Activated T-cell treated with anti-CD3 and anti-CD28 coated beads, Interleukin-2, amount 50 U/mL, for 1 hour (primary cell): ENCODE data around the gene CCDC17.

ENCODE experiments used
- DNase-seq: peaks from one replicate; pipeline ENCODE4 v3.0.0-alpha.2; 2020

CCDC17 gene

DNA sequence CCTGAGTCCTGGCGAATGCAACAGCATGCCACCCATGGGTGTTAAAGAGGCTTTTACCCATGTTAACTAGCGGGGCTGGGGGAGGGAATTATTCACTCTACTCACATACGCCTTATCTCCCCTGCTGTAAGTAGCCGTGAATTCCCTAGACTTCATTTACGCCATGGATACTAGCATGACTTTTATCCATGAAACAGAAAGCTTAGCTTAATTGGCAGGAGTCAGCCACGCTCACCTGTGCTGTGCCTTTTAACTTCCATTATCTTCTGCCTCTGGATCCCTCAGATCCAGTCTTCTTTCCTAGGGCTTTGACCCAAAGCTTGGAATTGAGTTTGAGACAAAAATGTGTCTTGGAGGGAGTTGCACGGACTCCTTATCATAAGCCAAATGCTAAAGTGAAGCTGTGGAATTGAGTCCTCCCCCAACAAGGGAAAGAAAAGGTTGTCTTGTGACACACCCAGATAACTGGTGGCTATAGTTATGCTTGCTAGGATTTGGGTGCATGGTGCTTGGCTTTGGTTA is 49.7 kb downstream of the CCDC17 start:
- no peak for DNase-seq

DNA sequence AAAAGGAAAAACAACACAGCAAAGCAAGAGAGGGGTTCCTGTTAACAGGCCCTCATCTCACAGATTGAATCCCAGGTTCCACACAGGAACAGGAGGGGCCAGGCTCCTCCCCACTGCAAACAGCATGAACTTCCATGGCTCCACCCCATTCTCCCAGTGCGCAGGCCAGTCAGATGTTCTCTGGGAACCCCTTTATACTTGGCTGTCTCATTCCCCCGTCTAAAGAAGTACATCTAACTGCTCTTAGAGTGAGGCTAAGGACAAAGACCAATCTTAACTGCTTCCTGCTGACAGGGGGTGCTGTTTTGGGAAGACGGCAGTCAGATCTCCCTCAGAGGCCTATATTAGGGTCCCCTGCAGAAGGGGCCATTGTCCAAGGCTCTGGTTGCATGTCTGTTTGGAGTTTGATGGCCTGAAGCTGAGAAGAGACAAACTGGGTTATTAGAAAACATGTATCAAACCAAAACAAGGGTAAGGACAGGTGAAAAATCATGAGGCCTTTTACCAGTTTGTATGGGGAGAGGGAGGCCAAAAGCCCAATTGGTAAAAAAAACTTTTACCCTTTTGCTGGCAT is 50.5 kb downstream of the CCDC17 start:
- DNase-seq = no peak

DNA sequence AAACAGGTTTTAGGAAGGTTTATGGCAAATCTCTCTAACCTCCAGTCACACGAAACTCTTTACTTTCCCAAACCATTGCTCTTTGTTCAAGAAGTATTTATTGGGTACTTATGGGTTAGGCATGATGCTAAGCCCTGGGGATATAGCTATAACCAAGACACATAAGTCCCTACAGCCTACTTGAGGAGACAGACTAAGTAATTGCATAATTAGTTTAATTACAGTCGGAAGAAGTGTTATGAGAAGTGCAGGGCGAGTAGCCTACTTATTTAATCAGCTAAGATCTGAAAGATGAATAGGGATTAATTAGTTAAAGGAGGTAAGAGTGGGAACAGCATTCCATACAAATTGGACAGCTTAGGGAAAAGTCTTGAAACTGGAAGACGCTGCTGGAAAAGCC is 53.2 kb downstream of the CCDC17 start:
- DNase-seq = no peak
